Measurements from ENCODE around the gene MINK1. TPM values are rescaled to one million over a fixed set of nuclear protein-coding genes. Genes with fewer than 3 reads are reported as not detected.
"Not testable (repeated sequence)": the region's sequence is repeated elsewhere in the genome, so short reads cannot be mapped to it uniquely, and the experiment has no call there.

The MINK1 gene
- total and polyA plus RNA-seq, 9 donors: 11.8 to 39.3 (median 29.1) TPM

DNA sequence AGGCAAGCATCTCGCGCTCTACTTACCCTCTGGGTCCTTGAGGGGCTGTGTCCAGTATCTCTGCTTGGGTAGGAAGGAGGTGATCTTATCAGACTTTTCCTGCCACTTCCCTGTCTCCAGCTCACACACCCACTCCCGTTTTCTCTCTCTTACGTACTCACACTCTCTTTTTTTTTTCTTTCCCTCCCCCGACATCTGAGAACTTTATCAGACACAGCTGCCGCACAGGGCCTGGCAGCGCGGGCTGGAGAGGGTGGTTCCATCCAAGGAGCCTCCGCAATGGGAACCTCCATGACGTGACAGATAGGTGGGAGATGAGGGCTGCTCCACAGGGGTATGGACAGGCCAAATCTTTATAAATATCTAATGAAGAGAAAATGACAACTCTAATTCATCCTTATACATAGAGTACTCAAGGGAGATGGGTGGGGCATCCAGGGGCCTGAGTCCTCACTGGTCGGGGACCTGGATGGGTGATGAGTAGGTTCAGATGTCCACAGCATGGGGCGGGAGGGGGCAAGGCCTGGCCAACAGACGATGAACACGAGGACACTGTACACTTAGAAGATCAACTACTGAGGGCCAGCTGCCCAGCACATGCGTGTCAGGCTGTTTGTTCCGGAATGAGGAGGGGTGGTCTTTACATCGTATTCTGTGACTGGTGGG is 23.3 kb downstream of the MINK1 start:
- H3K4me1 ChIP-seq (ENCODE audit: control insufficient read depth, insufficient read depth, low read length): peaks cover 32% of the 10 kb centered on the region
- peaks cover 12% of the 10 kb centered on the region for H3K36me3 ChIP-seq (ENCODE audit: control insufficient read depth, insufficient read depth, low read length)
- H3K27ac ChIP-seq (ENCODE audit: low read length): no peak overlapping the region
- no peak overlapping the region for H3K4me3 ChIP-seq (ENCODE audit: low read length)
- H3K9me3 ChIP-seq (replicated peaks; ENCODE audit: control insufficient read depth, low read depth, low read length): no peaks in the 10 kb centered on the region
- no peaks in the 10 kb centered on the region for H3K27me3 ChIP-seq (ENCODE audit: control insufficient read depth, insufficient read depth, low read length)
- no peak for DNase-seq
- 97% methylated on average over 5 of the region's 17 CpGs for WGBS (ENCODE audit: insufficient coverage)

DNA sequence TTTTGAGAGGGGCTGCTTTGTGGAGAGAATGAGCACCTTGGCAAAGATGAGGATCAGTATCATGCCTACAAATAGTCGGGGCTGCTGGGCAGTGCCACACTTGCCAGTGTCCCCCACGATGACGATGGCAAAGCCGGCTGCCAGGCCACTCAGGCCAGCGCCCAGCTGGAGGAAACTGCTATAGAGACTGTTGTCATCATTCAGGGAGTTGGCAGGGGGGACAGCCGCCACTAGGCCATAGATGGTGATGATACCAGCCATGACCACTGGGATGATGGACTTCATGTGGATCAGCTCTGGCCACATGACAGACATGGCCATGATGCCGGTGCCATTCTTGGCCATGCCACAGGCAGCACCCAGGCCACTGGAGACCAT is 23.8 kb downstream of the MINK1 start:
- DNase-seq: no peak

DNA sequence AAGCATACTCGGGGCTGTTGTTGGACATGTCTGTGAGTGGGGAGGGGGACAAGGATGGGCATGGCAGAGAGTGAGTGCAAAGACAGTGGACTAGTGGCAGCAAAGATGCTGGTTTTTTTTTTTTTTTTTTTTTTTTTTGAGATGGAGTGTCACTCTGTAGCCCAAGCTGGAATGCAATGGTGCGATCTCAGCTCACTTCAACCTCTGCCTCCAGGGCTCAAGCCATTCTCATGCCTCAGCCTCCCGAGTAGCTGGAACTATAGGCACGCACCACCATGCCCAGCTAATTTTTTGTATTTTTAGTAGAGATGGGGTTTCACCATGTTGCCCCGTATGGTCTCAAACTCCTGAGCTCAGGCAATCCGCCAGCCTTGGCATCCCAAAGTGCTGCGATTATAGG is 24.2 kb downstream of the MINK1 start:
- 90% methylated on average over 4 of the region's 7 CpGs for WGBS (ENCODE audit: insufficient coverage)
- not testable (repeated sequence) for H3K9me3 ChIP-seq (replicated peaks; ENCODE audit: control insufficient read depth, low read depth, low read length); DNase-seq; H3K4me3 ChIP-seq (ENCODE audit: low read length); H3K27ac ChIP-seq (ENCODE audit: low read length); H3K27me3 ChIP-seq (ENCODE audit: control insufficient read depth, insufficient read depth, low read length)
- Histone ChIP-seq H3K36me3 (ENCODE audit: control insufficient read depth, insufficient read depth, low read length) (peaks cover 13% of the 10 kb centered on the region), H3K4me1 (ENCODE audit: control insufficient read depth, insufficient read depth, low read length) (peaks cover 32% of the 10 kb centered on the region)

More for the DNA sequence above, 23.8 kb downstream of the MINK1 start:
- Histone ChIP-seq H3K27ac (ENCODE audit: low read length) (no peak overlapping the region), H3K9me3 (replicated peaks; ENCODE audit: control insufficient read depth, low read depth, low read length) (no peaks in the 10 kb centered on the region), H3K27me3 (ENCODE audit: control insufficient read depth, insufficient read depth, low read length) (no peaks in the 10 kb centered on the region), H3K4me3 (ENCODE audit: low read length) (no peak overlapping the region), H3K36me3 (ENCODE audit: control insufficient read depth, insufficient read depth, low read length) (peaks cover 13% of the 10 kb centered on the region), H3K4me1 (ENCODE audit: control insufficient read depth, insufficient read depth, low read length) (peaks cover 32% of the 10 kb centered on the region)
- WGBS (ENCODE audit: insufficient coverage): 93% methylated on average over 7 of the region's 7 CpGs

DNA sequence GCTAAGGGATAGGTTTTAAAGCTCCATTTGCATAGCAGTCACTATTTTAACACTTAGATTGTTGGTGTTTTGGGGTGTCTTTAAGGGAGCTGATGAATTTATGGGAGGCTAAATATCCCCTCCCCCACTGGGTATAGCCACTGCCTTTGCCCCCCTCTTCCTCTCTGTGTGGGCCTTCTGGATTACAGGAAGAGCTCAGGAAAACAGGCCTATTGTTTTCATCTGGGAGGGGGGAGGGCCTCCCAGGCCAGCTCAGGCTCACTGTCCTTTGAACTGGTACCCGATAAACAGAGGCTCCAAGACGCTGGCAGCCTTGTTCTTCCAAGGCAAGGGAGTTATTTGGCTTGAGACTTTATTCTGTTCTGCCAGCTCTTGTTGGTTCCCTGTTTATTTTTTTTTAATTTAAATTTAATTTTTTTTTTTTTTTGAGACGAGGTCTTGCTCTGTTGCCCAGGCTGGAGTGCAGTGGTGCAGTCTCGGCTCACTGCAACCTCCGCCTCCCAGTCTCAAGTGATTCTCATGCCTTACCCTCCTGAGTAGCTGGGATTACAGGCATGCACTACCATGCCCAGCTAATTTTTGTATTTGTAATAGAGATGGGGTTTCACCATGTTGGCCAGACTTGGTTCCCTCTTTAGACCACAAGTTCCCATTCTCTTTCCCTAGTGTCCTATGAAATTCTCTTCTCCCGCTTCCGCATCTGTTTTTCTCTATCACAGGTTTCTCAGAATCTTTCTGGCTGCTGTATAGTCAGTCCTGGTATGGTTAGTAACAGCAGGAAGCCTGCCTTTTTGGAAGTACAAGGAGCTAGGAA is 25.1 kb downstream of the MINK1 start:
- Histone ChIP-seq H3K4me3 (ENCODE audit: low read length) (no peak overlapping the region), H3K4me1 (ENCODE audit: control insufficient read depth, insufficient read depth, low read length) (peaks cover 30% of the 10 kb centered on the region), H3K27me3 (ENCODE audit: control insufficient read depth, insufficient read depth, low read length) (no peaks in the 10 kb centered on the region), H3K27ac (ENCODE audit: low read length) (peak overlapping the region; percentile 81), H3K9me3 (replicated peaks; ENCODE audit: control insufficient read depth, low read depth, low read length) (no peaks in the 10 kb centered on the region), H3K36me3 (ENCODE audit: control insufficient read depth, insufficient read depth, low read length) (peaks cover 13% of the 10 kb centered on the region)
- peak; percentile 36 for DNase-seq
- whole genome bisulfite sequencing (ENCODE audit: insufficient coverage): no CpG with 5 or more reads among the region's 7 CpGs

DNA sequence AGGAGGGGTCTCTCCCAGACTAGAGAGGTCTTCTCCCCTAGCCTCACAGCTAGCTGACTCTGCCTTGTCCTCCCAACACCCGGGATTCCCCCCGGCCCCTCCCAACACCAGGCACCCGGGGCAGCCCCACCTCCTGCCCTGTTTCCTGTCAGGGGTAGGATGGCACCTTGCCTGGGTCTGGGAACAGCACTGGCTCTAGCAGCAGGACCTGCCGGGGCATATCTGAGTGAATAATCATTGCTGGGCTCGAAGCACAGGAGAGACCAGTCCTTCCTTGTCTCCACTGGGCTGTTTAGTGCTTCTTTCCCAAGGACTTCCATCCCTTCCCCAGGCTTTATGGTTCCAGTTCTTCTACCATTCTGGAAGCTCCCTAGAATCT is 25.7 kb downstream of the MINK1 start:
- 20% methylated on average over 4 of the region's 5 CpGs for WGBS (ENCODE audit: insufficient coverage)
- peak overlapping the region; percentile 81 for H3K27ac ChIP-seq (ENCODE audit: low read length)
- no peaks in the 10 kb centered on the region for H3K9me3 ChIP-seq (replicated peaks; ENCODE audit: control insufficient read depth, low read depth, low read length)
- H3K4me1 ChIP-seq (ENCODE audit: control insufficient read depth, insufficient read depth, low read length): peaks cover 30% of the 10 kb centered on the region
- no peak for DNase-seq
- no peaks in the 10 kb centered on the region for H3K27me3 ChIP-seq (ENCODE audit: control insufficient read depth, insufficient read depth, low read length)
- no peak overlapping the region for H3K4me3 ChIP-seq (ENCODE audit: low read length)
- H3K36me3 ChIP-seq (ENCODE audit: control insufficient read depth, insufficient read depth, low read length): peaks cover 13% of the 10 kb centered on the region

DNA sequence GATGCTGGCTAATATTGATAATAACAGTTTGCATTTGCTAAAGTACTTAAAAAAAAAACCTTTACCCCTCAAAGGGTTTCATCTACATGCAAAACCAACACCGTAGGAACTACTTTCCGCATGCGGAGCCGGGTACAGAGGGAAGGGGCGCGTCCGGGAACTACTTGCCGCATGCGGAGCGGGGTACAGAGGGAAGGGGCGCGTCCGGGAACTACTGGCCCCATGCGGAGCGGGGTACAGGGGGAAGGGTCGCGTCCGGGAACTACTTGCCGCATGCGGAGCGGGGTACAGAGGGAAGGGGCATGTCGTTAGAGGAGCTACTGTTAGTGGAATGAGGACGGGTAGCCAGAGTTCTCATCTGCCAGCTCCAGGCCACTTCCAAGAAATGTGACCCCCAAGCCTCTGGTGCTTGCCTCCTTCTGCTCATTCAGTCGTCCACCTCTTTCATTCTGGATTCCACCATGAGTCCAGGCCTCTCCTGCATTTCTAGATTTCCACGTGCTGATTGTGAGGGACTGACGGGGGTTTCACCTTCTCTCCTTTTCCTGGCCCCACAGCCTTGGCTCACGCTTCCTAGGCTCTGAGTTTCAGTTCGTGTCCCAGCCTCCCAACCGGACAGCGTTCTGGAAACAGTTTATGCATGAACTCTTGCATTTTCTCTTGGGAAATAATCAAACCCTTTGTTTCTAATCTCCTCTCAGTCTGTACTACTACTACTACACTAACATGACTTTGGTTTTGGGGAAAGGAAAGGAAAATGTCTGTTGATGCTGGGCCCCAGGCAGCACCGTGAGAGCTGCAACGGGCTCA is 26.9 kb downstream of the MINK1 start:
- DNase-seq: peak; percentile 80
- Histone ChIP-seq H3K4me3 (ENCODE audit: low read length) (peak overlapping the region; percentile 3), H3K27me3 (ENCODE audit: control insufficient read depth, insufficient read depth, low read length) (no peaks in the 10 kb centered on the region)

DNA sequence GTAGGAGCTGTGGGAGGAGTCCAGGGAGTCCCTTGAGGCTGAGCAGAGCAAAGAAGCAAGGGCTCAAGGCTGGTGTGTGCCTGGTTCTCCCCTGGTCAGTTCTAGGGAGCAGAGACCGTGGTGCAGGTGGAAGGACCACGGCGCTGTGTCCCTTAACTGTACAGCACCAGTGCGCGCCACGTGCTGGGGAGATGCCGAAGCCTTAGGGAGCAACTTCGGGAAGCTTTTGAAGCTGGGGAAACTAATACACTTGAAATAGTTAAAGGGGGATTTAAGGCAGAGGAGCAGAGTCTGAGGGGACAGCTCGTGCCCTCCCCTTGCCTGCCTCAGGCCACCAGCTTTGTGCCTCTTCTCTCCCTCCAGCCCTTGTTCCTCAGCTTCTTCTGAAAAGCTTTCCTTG is 27.5 kb downstream of the MINK1 start:
- WGBS (ENCODE audit: insufficient coverage): 84% methylated on average over 7 of the region's 9 CpGs
- peaks cover 13% of the 10 kb centered on the region for H3K36me3 ChIP-seq (ENCODE audit: control insufficient read depth, insufficient read depth, low read length)
- H3K27me3 ChIP-seq (ENCODE audit: control insufficient read depth, insufficient read depth, low read length): no peaks in the 10 kb centered on the region
- H3K4me3 ChIP-seq (ENCODE audit: low read length): no peak overlapping the region
- no peak for DNase-seq
- H3K9me3 ChIP-seq (replicated peaks; ENCODE audit: control insufficient read depth, low read depth, low read length): no peaks in the 10 kb centered on the region
- peaks cover 30% of the 10 kb centered on the region for H3K4me1 ChIP-seq (ENCODE audit: control insufficient read depth, insufficient read depth, low read length)
- H3K27ac ChIP-seq (ENCODE audit: low read length): peak overlapping the region; percentile 51

More for the DNA sequence above, 26.9 kb downstream of the MINK1 start:
- peak overlapping the region; percentile 51 for H3K27ac ChIP-seq (ENCODE audit: low read length)
- H3K36me3 ChIP-seq (ENCODE audit: control insufficient read depth, insufficient read depth, low read length): peaks cover 13% of the 10 kb centered on the region
- WGBS (ENCODE audit: insufficient coverage): 58% methylated on average over 22 of the region's 32 CpGs
- H3K4me1 ChIP-seq (ENCODE audit: control insufficient read depth, insufficient read depth, low read length): peaks cover 30% of the 10 kb centered on the region
- no peaks in the 10 kb centered on the region for H3K9me3 ChIP-seq (replicated peaks; ENCODE audit: control insufficient read depth, low read depth, low read length)

DNA sequence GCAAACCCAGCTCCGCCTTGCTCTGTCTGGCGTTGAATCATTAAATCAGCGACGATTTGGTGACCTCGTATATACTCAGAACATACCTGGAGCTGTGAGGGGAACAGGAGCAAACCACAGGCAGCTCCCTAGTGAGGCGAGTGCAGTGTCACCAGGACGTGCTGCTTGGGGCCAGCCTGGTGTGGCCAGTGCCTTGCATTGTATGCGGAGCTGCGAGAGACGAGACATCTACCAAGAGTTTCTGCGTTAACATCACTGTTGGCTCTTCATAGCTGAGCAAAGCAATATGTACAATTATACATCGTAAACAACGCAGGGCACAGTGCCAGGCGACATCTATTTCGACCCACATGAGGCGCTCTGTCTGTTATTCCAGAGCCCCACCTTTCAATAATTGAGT is 27.9 kb downstream of the MINK1 start:
- H3K4me1 ChIP-seq (ENCODE audit: control insufficient read depth, insufficient read depth, low read length): peaks cover 28% of the 10 kb centered on the region
- DNase-seq: no peak
- no peaks in the 10 kb centered on the region for H3K9me3 ChIP-seq (replicated peaks; ENCODE audit: control insufficient read depth, low read depth, low read length)
- H3K27ac ChIP-seq (ENCODE audit: low read length): peak overlapping the region; percentile 51
- 92% methylated on average over 16 of the region's 16 CpGs for WGBS (ENCODE audit: insufficient coverage)
- peaks cover 13% of the 10 kb centered on the region for H3K36me3 ChIP-seq (ENCODE audit: control insufficient read depth, insufficient read depth, low read length)
- H3K4me3 ChIP-seq (ENCODE audit: low read length): no peak overlapping the region
- no peaks in the 10 kb centered on the region for H3K27me3 ChIP-seq (ENCODE audit: control insufficient read depth, insufficient read depth, low read length)

DNA sequence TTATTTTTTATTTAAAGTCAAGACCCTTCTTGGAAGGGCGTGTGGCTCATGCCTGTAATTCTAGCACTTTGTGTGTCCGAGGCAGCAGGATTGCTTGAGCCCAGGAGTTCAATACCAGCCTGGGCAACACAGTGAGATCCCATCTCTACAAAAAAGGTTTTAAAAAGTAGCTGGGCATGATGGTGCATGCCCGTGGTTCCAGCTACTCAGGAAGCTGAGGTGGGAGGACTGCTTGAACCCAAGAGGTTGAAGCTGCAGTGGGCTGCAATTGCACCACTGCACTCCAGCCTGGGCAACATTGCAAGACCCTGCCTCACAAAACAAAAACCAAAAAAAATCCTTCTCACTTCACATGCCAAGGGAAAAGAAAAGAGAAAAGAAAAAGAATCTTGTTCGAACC is 29.6 kb downstream of the MINK1 start:
- Histone ChIP-seq H3K36me3 (ENCODE audit: control insufficient read depth, insufficient read depth, low read length) (peaks cover 13% of the 10 kb centered on the region), H3K27ac (ENCODE audit: low read length) (no peak overlapping the region), H3K4me3 (ENCODE audit: low read length) (no peak overlapping the region), H3K9me3 (replicated peaks; ENCODE audit: control insufficient read depth, low read depth, low read length) (no peaks in the 10 kb centered on the region), H3K4me1 (ENCODE audit: control insufficient read depth, insufficient read depth, low read length) (peaks cover 20% of the 10 kb centered on the region), H3K27me3 (ENCODE audit: control insufficient read depth, insufficient read depth, low read length) (no peaks in the 10 kb centered on the region)
- 100% methylated on average over 2 of the region's 4 CpGs for WGBS (ENCODE audit: insufficient coverage)
- DNase-seq: no peak

DNA sequence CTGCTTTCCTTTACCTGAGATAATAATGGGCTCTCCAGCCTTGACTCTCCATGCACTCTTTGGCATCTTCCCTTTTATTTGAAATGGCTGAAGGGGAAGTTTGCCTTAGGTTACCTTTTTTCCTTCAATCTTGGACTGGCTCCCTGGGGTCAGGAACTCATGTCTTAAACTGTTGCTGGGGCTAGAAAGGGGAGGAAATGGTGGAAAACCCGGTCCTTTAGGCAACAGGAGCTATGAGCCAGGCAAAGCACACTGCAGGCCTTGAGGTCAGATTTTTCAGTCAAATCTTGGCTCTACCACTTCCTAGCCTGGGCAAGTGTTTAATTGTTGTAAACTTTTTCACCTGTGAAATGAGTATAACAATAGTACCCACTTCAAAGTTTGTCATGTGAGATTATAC is 30.2 kb downstream of the MINK1 start:
- H3K9me3 ChIP-seq (replicated peaks; ENCODE audit: control insufficient read depth, low read depth, low read length): no peaks in the 10 kb centered on the region
- no peak overlapping the region for H3K4me3 ChIP-seq (ENCODE audit: low read length)
- 83% methylated on average over 1 of the region's 1 CpG for WGBS (ENCODE audit: insufficient coverage)
- DNase-seq: no peak
- H3K4me1 ChIP-seq (ENCODE audit: control insufficient read depth, insufficient read depth, low read length): peaks cover 15% of the 10 kb centered on the region
- no peaks in the 10 kb centered on the region for H3K27me3 ChIP-seq (ENCODE audit: control insufficient read depth, insufficient read depth, low read length)
- no peak overlapping the region for H3K27ac ChIP-seq (ENCODE audit: low read length)
- H3K36me3 ChIP-seq (ENCODE audit: control insufficient read depth, insufficient read depth, low read length): peaks cover 13% of the 10 kb centered on the region

All from muscle of leg (tissue), 11 donors.